GM23248 (cell line): Measurements from ENCODE around the gene PLCXD1.

Experiments used
- EZH2 ChIP-seq: fragments of 200-600 bp; sonication (generic); IDR thresholded peaks from 2 replicates; pipeline ENCODE4 v1.6.1; 2018; ENCODE audit warnings: antibody characterized with exemption, mild to moderate bottlenecking; ENCODE audit not compliant: insufficient read depth, poor library complexity, severe bottlenecking
- EZH2phosphoT487 ChIP-seq: fragments of 200-600 bp; sonication (generic); IDR thresholded peaks from 2 replicates; pipeline ENCODE4 v1.6.1; 2018; ENCODE audit warnings: antibody characterized with exemption, moderate library complexity, mild to moderate bottlenecking, low read depth; ENCODE audit not compliant: insufficient read depth

- TF ChIP-seq EZH2, result no peak
- no peak for TF ChIP-seq EZH2phosphoT487
Measured at GRCh38 chrX:329291-329910, 48.2 kb downstream of the PLCXD1 start.
